OCI-LY1 (cell line): ENCODE measurements around the gene DUSP3.

ENCODE experiments used
- EZH2 ChIP-seq: fragments of 200-600 bp; sonication (generic), shearing (Covaris generic); IDR thresholded peaks from 2 replicates; pipeline ENCODE4 v1.8.0; 2017; ENCODE audit warnings: borderline replicate concordance, mixed run types, mild to moderate bottlenecking, antibody characterized with exemption, low read length, moderate library complexity, mixed read lengths
- TF ChIP-seq, protein P1 (sequence below): fragments of 200-600 bp; sonication (generic), shearing (Covaris generic); IDR thresholded peaks from 2 replicates; pipeline ENCODE4 v1.5.1; 2017; ENCODE audit warnings: mild to moderate bottlenecking, antibody characterized with exemption, low read length, moderate library complexity, mixed read lengths

DNA sequence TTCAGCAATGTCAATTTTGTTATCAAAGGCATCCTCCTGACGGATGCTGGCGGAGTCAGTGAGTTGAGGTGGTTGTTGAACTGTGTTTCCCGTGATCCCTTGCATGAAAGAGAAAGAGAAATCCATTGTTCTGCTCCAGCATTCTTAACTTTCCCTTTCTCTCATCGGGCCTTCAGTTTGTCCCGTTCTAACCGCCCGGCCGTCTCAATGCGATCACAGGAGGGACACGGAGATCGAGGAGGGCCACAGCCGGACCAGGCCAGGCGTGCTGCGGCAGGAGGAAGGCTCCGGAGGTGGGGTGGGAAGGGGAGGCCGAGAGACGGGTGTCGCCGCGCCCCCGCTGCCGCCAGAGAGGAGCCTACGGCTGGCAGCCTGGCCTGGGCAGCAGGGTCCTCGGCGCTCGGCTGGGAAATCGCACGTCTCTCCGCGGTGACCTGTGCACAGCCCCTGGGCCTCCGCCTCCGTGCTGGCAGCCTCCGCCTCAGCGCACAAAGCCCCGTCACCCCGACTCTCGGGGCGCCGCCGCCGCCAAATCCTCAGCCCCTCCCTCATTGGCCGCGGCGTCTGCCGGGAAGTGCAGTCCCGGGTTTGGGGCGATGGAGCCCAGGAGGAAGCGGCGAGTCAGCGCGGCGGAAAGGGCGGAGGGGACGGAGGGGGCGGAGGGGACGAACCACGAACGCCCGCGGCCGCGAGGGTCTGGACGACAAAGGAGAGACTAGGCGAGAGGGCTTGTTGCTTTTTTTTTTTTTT is 58.3 kb downstream of the DUSP3 start:
- TF ChIP-seq, protein P1, sequence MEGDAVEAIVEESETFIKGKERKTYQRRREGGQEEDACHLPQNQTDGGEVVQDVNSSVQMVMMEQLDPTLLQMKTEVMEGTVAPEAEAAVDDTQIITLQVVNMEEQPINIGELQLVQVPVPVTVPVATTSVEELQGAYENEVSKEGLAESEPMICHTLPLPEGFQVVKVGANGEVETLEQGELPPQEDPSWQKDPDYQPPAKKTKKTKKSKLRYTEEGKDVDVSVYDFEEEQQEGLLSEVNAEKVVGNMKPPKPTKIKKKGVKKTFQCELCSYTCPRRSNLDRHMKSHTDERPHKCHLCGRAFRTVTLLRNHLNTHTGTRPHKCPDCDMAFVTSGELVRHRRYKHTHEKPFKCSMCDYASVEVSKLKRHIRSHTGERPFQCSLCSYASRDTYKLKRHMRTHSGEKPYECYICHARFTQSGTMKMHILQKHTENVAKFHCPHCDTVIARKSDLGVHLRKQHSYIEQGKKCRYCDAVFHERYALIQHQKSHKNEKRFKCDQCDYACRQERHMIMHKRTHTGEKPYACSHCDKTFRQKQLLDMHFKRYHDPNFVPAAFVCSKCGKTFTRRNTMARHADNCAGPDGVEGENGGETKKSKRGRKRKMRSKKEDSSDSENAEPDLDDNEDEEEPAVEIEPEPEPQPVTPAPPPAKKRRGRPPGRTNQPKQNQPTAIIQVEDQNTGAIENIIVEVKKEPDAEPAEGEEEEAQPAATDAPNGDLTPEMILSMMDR = no peak
- no peak for TF ChIP-seq EZH2
